H1 (cell line): ENCODE data around the gene APOO. TPM values are rescaled to one million over a fixed set of nuclear protein-coding genes. Genes with fewer than 3 reads are reported as not detected.

Source experiments
- CTCF ChIA-PET: fragments of 300-600 bp; sonication (Branson Sonifier 250); formaldehyde crosslinking; loops from one replicate; lab custom pipeline; 2021; ENCODE audit not compliant: partially characterized antibody; lab: Charles Lee
- POLR2A ChIA-PET: fragments of 300-600 bp; sonication (Branson Sonifier 250); formaldehyde crosslinking; loops from one replicate; lab custom pipeline; 2021; ENCODE audit warnings: inconsistent platforms; ENCODE audit not compliant: partially characterized antibody; lab: Charles Lee
- DNase-seq, 2 experiments: peaks; one replicate each; pipeline versions ENCODE4 v3.0.0 to v3.0.0-alpha.2; 2010 to 2022; ENCODE audit warnings: low spot score in 2 of 2, low read depth in 1 of 2, mixed read lengths in 1 of 2
- FAIRE-seq: peaks from 2 replicates; lab custom pipeline; 2011; peaks lifted over from hg19 to GRCh38; lab: Jason Lieb, UNC
- H2AFZ ChIP-seq: 2 replicates; pipeline ENCODE4 v1.8.1; 2012; ENCODE audit warnings: low read length, inconsistent platforms
- H2AK5ac ChIP-seq: 2 replicates; pipeline ENCODE4 v1.6.1; 2013; ENCODE audit warnings: low read depth, low read length
- H2BK120ac ChIP-seq: replicated peaks from 2 replicates; pipeline ENCODE3; 2013; ENCODE audit warnings: low read depth, low read length, inconsistent platforms
- H2BK12ac ChIP-seq: 2 replicates; pipeline ENCODE4 v1.6.1; 2013; ENCODE audit warnings: low read depth, low read length
- H2BK15ac ChIP-seq: 2 replicates; pipeline ENCODE4 v1.6.1; 2013; ENCODE audit warnings: low read length
- H2BK20ac ChIP-seq: 2 replicates; pipeline ENCODE4 v1.6.1; 2013; ENCODE audit warnings: low read length
- H2BK5ac ChIP-seq: 2 replicates; pipeline ENCODE4 v1.6.1; 2013; ENCODE audit warnings: low read depth, low read length
- H3K14ac ChIP-seq: 2 replicates; pipeline ENCODE4 v1.6.1; 2013; ENCODE audit warnings: inconsistent platforms; ENCODE audit not compliant: insufficient read length
- H3K18ac ChIP-seq: 2 replicates; pipeline ENCODE4 v1.6.1; 2013; ENCODE audit warnings: low read length; ENCODE audit errors: extremely low read depth
- H3K23ac ChIP-seq: 2 replicates; pipeline ENCODE4 v1.6.1; 2013; ENCODE audit warnings: inconsistent platforms; ENCODE audit not compliant: insufficient read length
- H3K23me2 ChIP-seq: 2 replicates; pipeline ENCODE4 v1.6.1; 2013; ENCODE audit warnings: low read depth, low read length
- H3K27ac ChIP-seq: 2 replicates; pipeline ENCODE4 v1.6.1; 2011; ENCODE audit warnings: low read depth, low read length, inconsistent platforms
- H3K27me3 ChIP-seq, 4 experiments: replicated peaks in 1 of 4; 1 replicate in 1 of 4; 2 replicates in 3 of 4; pipeline versions ENCODE4 v1.6.1 to v1.8.1; 2011 to 2013; ENCODE audit warnings: low read length in 3 of 4, mild to moderate bottlenecking in 3 of 4, inconsistent platforms in 2 of 4, mixed read lengths in 2 of 4, moderate library complexity in 1 of 4; ENCODE audit not compliant: control insufficient read depth in 3 of 4, insufficient read depth in 3 of 4; ENCODE audit errors: extremely low read depth in 1 of 4
- H3K36me3 ChIP-seq, 4 experiments: 2 replicates each; pipeline versions ENCODE4 v1.6.1 to v1.8.1; 2011 to 2013; ENCODE audit warnings: mild to moderate bottlenecking in 4 of 4, low read length in 3 of 4, moderate library complexity in 2 of 4, control low read depth in 1 of 4, inconsistent platforms in 1 of 4; ENCODE audit not compliant: insufficient read depth in 4 of 4, control insufficient read depth in 2 of 4
- H3K4ac ChIP-seq: replicated peaks from 2 replicates; pipeline ENCODE3; 2013; ENCODE audit warnings: low read length, low read depth, mixed read lengths, inconsistent platforms; ENCODE audit not compliant: insufficient read length
- H3K4me1 ChIP-seq, 4 experiments: replicated peaks in 1 of 4; 1 replicate in 1 of 4; 2 replicates in 3 of 4; pipeline versions ENCODE4 v1.6.1 to v1.8.1; 2011 to 2013; ENCODE audit warnings: low read length in 3 of 4, inconsistent platforms in 2 of 4, mixed read lengths in 1 of 4; ENCODE audit not compliant: insufficient read depth in 4 of 4, control insufficient read depth in 3 of 4
- H3K4me2 ChIP-seq, 2 experiments: 2 replicates each; pipeline versions ENCODE4 v1.6.1 to v1.8.1; 2011 to 2013; ENCODE audit warnings: low read depth in 2 of 2, low read length in 2 of 2, control low read depth in 1 of 2, inconsistent platforms in 1 of 2, mild to moderate bottlenecking in 1 of 2; ENCODE audit not compliant: insufficient read depth in 1 of 2
- H3K4me3 ChIP-seq, 4 experiments: fragments of 200-600, 300-600 bp in 1 of 4; sonication (generic), shearing (Covaris generic), sonication (Bioruptor Twin) in 1 of 4; 2 replicates each; pipeline versions ENCODE4 v1.5.1 to v1.8.1; 2011 to 2016; ENCODE audit warnings: low read length in 4 of 4, low read depth in 3 of 4, control low read depth in 2 of 4, inconsistent platforms in 2 of 4, mild to moderate bottlenecking in 2 of 4, mixed read lengths in 1 of 4, moderate library complexity in 1 of 4; ENCODE audit not compliant: insufficient read depth in 2 of 4; ENCODE audit errors: extremely low read depth in 1 of 4
- H3K56ac ChIP-seq: replicated peaks from 2 replicates; pipeline ENCODE3; 2013; ENCODE audit warnings: low read depth, mild to moderate bottlenecking, mixed read lengths, low read length, inconsistent platforms; ENCODE audit not compliant: insufficient read length
- H3K79me1 ChIP-seq: 2 replicates; pipeline ENCODE4 v1.6.1; 2013; ENCODE audit warnings: low read depth, low read length, control low read depth
- H3K79me2 ChIP-seq, 2 experiments: 2 replicates each; pipeline versions ENCODE4 v1.6.1 to v1.8.1; 2012 to 2013; ENCODE audit warnings: low read length in 2 of 2, mild to moderate bottlenecking in 2 of 2, inconsistent platforms in 1 of 2; ENCODE audit not compliant: insufficient read depth in 2 of 2, control insufficient read depth in 1 of 2
- H3K9ac ChIP-seq, 4 experiments: replicated peaks in 1 of 4; 1 replicate in 1 of 4; 2 replicates in 3 of 4; pipeline versions ENCODE4 v1.6.1 to v1.8.1; 2011 to 2013; ENCODE audit warnings: low read depth in 3 of 4, low read length in 3 of 4, control low read depth in 2 of 4, mild to moderate bottlenecking in 2 of 4, moderate library complexity in 2 of 4, inconsistent platforms in 1 of 4; ENCODE audit errors: extremely low read depth in 1 of 4
- H3K9me3 ChIP-seq, 2 experiments: 2 replicates each; pipeline versions ENCODE4 v1.6.1 to v1.8.1; 2012 to 2013; ENCODE audit warnings: mild to moderate bottlenecking in 2 of 2, moderate library complexity in 2 of 2, control low read depth in 1 of 2, inconsistent platforms in 1 of 2, low read depth in 1 of 2, low read length in 1 of 2, mixed read lengths in 1 of 2; ENCODE audit not compliant: insufficient read depth in 2 of 2
- H4K20me1 ChIP-seq, 2 experiments: replicated peaks in 1 of 2; 2 replicates each; pipeline versions ENCODE3 to v1.8.1; 2011 to 2013; ENCODE audit warnings: inconsistent platforms in 2 of 2, low read length in 2 of 2, mild to moderate bottlenecking in 1 of 2; ENCODE audit not compliant: insufficient read depth in 2 of 2, control insufficient read depth in 1 of 2
- H4K5ac ChIP-seq: 2 replicates; pipeline ENCODE4 v1.6.1; 2013; ENCODE audit warnings: low read length, low read depth, mixed read lengths, inconsistent platforms; ENCODE audit not compliant: insufficient read length
- H4K8ac ChIP-seq: 2 replicates; pipeline ENCODE4 v1.8.0; 2013; ENCODE audit warnings: mild to moderate bottlenecking, moderate library complexity, low read length, inconsistent platforms; ENCODE audit not compliant: insufficient read depth; ENCODE audit errors: extremely low read depth
- H4K91ac ChIP-seq: replicated peaks from 2 replicates; pipeline ENCODE3; 2013; ENCODE audit warnings: low read length, mixed read lengths, inconsistent platforms; ENCODE audit not compliant: insufficient read length
- KDM1A ChIP-seq: fragments of 200-600, 300-600 bp; sonication (generic); IDR thresholded peaks from 2 replicates; pipeline ENCODE4 v1.7.1; 2016; ENCODE audit warnings: mild to moderate bottlenecking, low read length, borderline replicate concordance
- KDM4A ChIP-seq: IDR thresholded peaks from one replicate; pipeline ENCODE4 v1.7.1; 2012; ENCODE audit warnings: low read depth, mild to moderate bottlenecking, moderate library complexity, low read length, inconsistent platforms; ENCODE audit not compliant: severe bottlenecking
- MAFK ChIP-seq: IDR thresholded peaks from 2 replicates; pipeline ENCODE4 v1.6.1; 2012; ENCODE audit warnings: low read depth, mild to moderate bottlenecking, improper control_type of control experiment, low read length
- NRF1 ChIP-seq: IDR thresholded peaks from 2 replicates; pipeline ENCODE4 v1.6.1; 2011; ENCODE audit warnings: mild to moderate bottlenecking, low read depth, low read length, improper control_type of control experiment
- POLR2AphosphoS5 ChIP-seq: IDR thresholded peaks from 2 replicates; pipeline ENCODE4 v1.6.1; 2011; ENCODE audit warnings: low read depth, low read length
- POU5F1 ChIP-seq: IDR thresholded peaks from 2 replicates; pipeline ENCODE4 v1.6.1; 2011; ENCODE audit warnings: low read depth, mild to moderate bottlenecking, low read length, moderate library complexity
- RNF2 ChIP-seq: fragments of 200-900, 300-1000 bp; sonication (generic); IDR thresholded peaks from 2 replicates; pipeline ENCODE4 v1.7.1; 2016; ENCODE audit warnings: borderline replicate concordance, low read depth, mild to moderate bottlenecking, antibody characterized with exemption, low read length; ENCODE audit not compliant: poor library complexity, severe bottlenecking; ENCODE audit errors: missing control alignments
- RXRA ChIP-seq: IDR thresholded peaks from 2 replicates; pipeline ENCODE4 v1.6.1; 2011; ENCODE audit warnings: low read depth, mild to moderate bottlenecking, low read length, moderate library complexity; ENCODE audit not compliant: insufficient read depth
- SIN3A ChIP-seq, 2 experiments: IDR thresholded peaks in 1 of 2; conservative IDR thresholded peaks in 1 of 2; 2 replicates each; pipeline ENCODE4 v1.6.1; 2011 to 2012; ENCODE audit warnings: low read length in 2 of 2, improper control_type of control experiment in 1 of 2, low read depth in 1 of 2, mild to moderate bottlenecking in 1 of 2
- SIRT6 ChIP-seq: IDR thresholded peaks from one replicate; pipeline ENCODE4 v1.7.1; 2012; ENCODE audit warnings: low read length, inconsistent platforms
- SP4 ChIP-seq: IDR thresholded peaks from 2 replicates; pipeline ENCODE4 v1.6.1; 2012; ENCODE audit warnings: low read length, inconsistent platforms
- WGBS, 2 experiments: shearing (Covaris generic) in 1 of 2; methylation state at CpG; one replicate each; pipeline versions ENCODE4 v1.1.6 to v1.1.7; 2013 to 2015; ENCODE audit warnings: low lambda C conversion rate in 2 of 2, mixed read lengths in 2 of 2, inconsistent platforms in 1 of 2, low coverage in 1 of 2, missing lambda C conversion rate in 1 of 2; ENCODE audit not compliant: insufficient replicate concordance in 2 of 2, insufficient coverage in 1 of 2, insufficient read length in 1 of 2; ENCODE audit errors: extremely low coverage in 1 of 2, missing lambda C conversion rate in 1 of 2; 5-methylcytosine and 5-hydroxymethylcytosine counted together
- polyA plus RNA-seq, 7 experiments: library from polyadenylated mRNA; depleted of rRNA in 3 of 7; stranded (reverse) in 5 of 7; unstranded in 2 of 7; fragments of >200 nt in 5 of 7; fragments of 200-250 nt in 2 of 7; gene quantifications; 1 replicate in 5 of 7; 2 replicates in 1 of 7; 4 replicates in 1 of 7; pipeline versions ENCODE4 v1.2.1 to v1.2.3, GENCODE V29; 2011 to 2013; ENCODE audit warnings: missing spikeins in 2 of 7, mixed read lengths in 2 of 7
- total RNA-seq: library from RNA; stranded (reverse); fragmentation: NEBNext Ultra II Directional; extraction: Animal tissue kit (Norgen Biotek cat#: 25700); gene quantifications from 2 replicates; pipeline ENCODE4 v1.2.1, GENCODE V29; 2021

APOO gene
- total and polyA plus RNA-seq, 2 of the 8 experiments (the other 6 are each of a cell fraction or from before 2014, with no cell fraction given) = 25.7 to 45.0 TPM

GRCh38 chrX:23838953-23839352, 68.8 kb downstream of the APOO start:
- no peak overlapping the region for H3K4ac ChIP-seq
- no peak for DNase-seq
- no peak for TF ChIP-seq RXRA
- no peak for TF ChIP-seq SIRT6
- no peak for TF ChIP-seq SIN3A (conservative IDR thresholded peaks at IDR 0.05 in 1 of 2, IDR thresholded peaks at IDR 0.05 in 1 of 2; ENCODE audit: low read depth in 1 of 2, low read length in 2 of 2)
- TF ChIP-seq SP4 = no peak
- no peak for TF ChIP-seq RNF2
- no peak for TF ChIP-seq POU5F1
- no peak for TF ChIP-seq POLR2AphosphoS5
- TF ChIP-seq KDM4A = no peak
- no peak for TF ChIP-seq MAFK
- no peak for TF ChIP-seq KDM1A
- no peak for TF ChIP-seq NRF1
- no peaks in the 10 kb centered on the region for H3K36me3 ChIP-seq
- H3K79me1 ChIP-seq = no peaks in the 10 kb centered on the region
- no peak overlapping the region for H2BK12ac ChIP-seq
- H3K23me2 ChIP-seq = no peaks in the 10 kb centered on the region
- H2BK5ac ChIP-seq = no peak overlapping the region
- H2AK5ac ChIP-seq = no peak overlapping the region
- H3K79me2 ChIP-seq = no peaks in the 10 kb centered on the region
- H2BK15ac ChIP-seq = no peak overlapping the region
- H3K9me3 ChIP-seq = no peaks in the 10 kb centered on the region
- no peak overlapping the region for H4K5ac ChIP-seq
- no peaks in the 10 kb centered on the region for H4K20me1 ChIP-seq
- no peak overlapping the region for H3K18ac ChIP-seq
- H3K27me3 ChIP-seq = no peaks in the 10 kb centered on the region
- no peaks in the 10 kb centered on the region for H3K4me1 ChIP-seq
- no peak for FAIRE-seq
- H3K56ac ChIP-seq = no peak overlapping the region
- H3K4me3 ChIP-seq = no peak overlapping the region
- H4K91ac ChIP-seq = no peak overlapping the region
- no peak overlapping the region for H3K14ac ChIP-seq
- 100% methylated on average over 1 of the region's 1 CpG; no CpG with 5 or more reads in 1 of the 2 experiments for WGBS, 2 experiments
- no peak overlapping the region for H2BK20ac ChIP-seq
- H4K8ac ChIP-seq = no peak overlapping the region
- ChIA-PET CTCF (interaction anchor here (0.6 kb wide), 1 partner anchor 60 kb away, joined by 3 read pairs; no protein-coding TSS in a partner anchor), POLR2A (no interaction called here)
- H2AFZ ChIP-seq = no peak overlapping the region
- no peak overlapping the region for H3K4me2 ChIP-seq
- H3K9ac ChIP-seq = no peak overlapping the region
- no peak overlapping the region for H3K27ac ChIP-seq
- H2BK120ac ChIP-seq = no peak overlapping the region
- no peak overlapping the region for H3K23ac ChIP-seq
